GM06990 (cell line): ENCODE data around the gene SFXN4.

Source experiments
- DNase-seq: peaks from one replicate; pipeline ENCODE4 v3.0.0-alpha.2; 2011; ENCODE audit not compliant: insufficient read length; ENCODE audit errors: extremely low read depth
- H3K27me3 ChIP-seq: replicated peaks from 2 replicates; pipeline ENCODE4 v1.6.0; 2011; ENCODE audit warnings: low read length; ENCODE audit not compliant: control insufficient read depth, insufficient read depth
- H3K36me3 ChIP-seq: 2 replicates; pipeline ENCODE4 v1.5.1; 2011; ENCODE audit warnings: low read length; ENCODE audit not compliant: control insufficient read depth, insufficient read depth
- H3K4me3 ChIP-seq: replicated peaks from 2 replicates; pipeline ENCODE4 v1.5.1; 2011; ENCODE audit warnings: low read depth, mild to moderate bottlenecking, control low read depth, low read length
- TF ChIP-seq, protein P1 (sequence below): IDR thresholded peaks from 2 replicates; pipeline ENCODE4 v1.5.1; 2011; ENCODE audit warnings: low read length, control low read depth, mild to moderate bottlenecking, inconsistent platforms; ENCODE audit not compliant: insufficient read depth, poor library complexity, severe bottlenecking

SFXN4 gene

DNA sequence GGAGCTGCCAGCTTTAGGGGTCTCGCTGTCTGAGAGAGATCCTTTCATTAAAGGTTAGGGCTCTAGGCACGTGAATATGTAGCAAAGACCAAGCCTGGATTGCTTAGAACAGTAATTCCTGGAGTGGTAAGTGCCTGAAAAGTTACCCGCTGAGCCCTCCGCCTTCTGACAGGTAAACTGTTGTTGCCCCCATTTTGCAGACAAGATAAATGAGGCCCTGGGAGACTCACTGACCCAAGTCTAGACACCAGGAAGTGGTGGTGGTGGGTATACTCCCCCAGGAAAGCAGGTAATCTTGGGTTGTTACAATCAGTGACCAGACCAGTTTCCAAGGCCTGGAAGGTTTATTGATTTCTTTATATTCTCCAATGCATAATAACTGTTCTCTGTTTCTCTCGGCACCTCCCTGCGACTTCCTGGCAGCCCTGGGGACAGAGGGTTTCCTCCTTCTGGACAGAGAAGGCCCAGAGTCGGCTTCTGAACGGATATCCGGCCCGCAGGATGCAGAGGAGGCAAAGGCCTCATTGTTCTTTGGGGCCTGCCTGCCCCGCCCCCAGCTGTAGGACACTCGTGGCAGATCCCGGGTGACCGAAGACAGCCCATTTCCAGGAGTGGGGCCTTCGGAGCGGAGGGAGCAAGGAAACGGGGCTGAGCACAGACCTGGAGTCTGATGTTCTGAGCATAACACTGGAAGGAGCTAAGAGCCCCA lies 40.5 kb upstream of the SFXN4 start:
- Histone ChIP-seq H3K4me3 (peak overlapping the region; percentile 81), H3K27me3 (no peaks in the 10 kb centered on the region), H3K36me3 (no peaks in the 10 kb centered on the region; the same call in 1 of the 2 replicates)
- no peak for DNase-seq
- TF ChIP-seq, protein P1, sequence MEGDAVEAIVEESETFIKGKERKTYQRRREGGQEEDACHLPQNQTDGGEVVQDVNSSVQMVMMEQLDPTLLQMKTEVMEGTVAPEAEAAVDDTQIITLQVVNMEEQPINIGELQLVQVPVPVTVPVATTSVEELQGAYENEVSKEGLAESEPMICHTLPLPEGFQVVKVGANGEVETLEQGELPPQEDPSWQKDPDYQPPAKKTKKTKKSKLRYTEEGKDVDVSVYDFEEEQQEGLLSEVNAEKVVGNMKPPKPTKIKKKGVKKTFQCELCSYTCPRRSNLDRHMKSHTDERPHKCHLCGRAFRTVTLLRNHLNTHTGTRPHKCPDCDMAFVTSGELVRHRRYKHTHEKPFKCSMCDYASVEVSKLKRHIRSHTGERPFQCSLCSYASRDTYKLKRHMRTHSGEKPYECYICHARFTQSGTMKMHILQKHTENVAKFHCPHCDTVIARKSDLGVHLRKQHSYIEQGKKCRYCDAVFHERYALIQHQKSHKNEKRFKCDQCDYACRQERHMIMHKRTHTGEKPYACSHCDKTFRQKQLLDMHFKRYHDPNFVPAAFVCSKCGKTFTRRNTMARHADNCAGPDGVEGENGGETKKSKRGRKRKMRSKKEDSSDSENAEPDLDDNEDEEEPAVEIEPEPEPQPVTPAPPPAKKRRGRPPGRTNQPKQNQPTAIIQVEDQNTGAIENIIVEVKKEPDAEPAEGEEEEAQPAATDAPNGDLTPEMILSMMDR: no peak

DNA sequence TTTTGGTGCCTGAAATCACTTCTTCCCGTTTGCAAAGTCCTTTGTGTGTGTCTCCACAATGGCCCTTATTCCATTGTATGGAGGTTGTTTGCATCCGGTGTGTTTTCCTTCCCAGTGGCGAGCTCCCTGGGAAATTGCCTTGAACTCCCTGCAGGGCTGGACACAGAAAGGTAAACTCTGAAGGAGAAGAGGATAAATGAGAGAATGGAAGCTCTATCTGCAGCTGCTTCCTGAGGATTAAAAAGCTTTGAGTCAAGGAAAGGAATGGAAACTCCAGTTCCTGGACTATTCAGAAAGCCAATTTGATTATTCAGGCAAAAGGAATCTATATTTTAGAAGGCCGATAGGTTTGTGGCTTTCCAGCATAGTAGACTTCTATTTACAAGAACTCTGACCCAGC lies 37.5 kb upstream of the SFXN4 start:
- no peak for DNase-seq
- H3K36me3 ChIP-seq: no peaks in the 10 kb centered on the region
- no peak overlapping the region for H3K4me3 ChIP-seq
- TF ChIP-seq, protein P1: no peak
- H3K27me3 ChIP-seq: no peaks in the 10 kb centered on the region

DNA sequence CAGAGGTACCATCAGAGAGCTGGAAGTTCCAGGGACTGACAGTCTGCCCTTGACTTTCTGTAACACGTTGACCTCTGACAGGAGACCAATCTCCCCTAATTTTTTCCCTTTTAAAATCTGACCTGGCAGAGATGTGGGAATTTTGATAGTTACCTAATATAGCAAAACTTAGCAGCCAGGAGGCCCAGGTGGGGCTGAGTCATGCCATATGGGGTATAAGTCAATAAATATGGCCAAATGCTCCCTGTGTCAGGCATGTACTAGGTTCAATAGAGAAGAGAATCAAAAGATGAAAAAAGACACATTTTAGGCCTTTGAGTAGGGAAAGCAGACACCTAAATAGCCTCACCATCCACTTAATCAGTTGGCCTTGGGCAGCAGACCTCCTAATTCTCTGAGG lies 35.7 kb upstream of the SFXN4 start:
- H3K27me3 ChIP-seq: no peaks in the 10 kb centered on the region
- DNase-seq: no peak
- H3K36me3 ChIP-seq: no peaks in the 10 kb centered on the region
- TF ChIP-seq, protein P1: no peak
- no peak overlapping the region for H3K4me3 ChIP-seq

DNA sequence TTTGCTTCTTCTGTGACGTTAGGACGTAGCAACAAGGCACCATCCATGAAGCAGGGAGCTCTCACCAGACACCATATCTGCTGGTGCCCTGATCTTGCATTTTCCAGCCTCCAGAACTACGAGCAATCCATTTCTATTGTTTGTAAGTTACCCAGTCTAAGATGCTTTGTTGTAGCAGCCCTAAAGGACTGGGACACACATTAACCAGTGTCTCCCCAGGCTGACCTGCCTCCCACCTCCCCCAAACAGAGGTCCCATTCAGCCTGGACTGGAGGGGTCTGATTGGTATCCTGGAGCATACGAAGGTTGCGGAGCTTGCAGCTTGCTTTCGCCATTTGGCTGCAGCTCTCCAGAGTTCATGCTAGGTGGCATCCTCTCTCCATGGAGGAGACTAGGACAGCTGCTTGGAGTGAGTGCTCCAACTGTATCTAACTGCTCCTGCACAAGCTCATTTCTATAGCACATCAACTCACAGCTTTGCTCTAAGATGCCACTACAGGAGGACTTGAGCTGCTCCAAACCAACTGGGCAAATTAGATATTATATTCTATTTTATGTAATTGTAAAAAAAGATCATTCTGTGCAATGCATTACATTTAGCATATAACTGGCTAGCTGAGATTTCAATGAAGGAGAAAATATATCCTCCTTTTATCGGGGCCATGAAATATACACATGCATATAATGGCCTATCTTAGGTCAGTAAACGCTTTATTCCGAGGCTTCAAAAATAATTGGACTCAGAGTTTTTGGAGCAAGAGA lies 33.9 kb upstream of the SFXN4 start:
- DNase-seq: no peak
- TF ChIP-seq, protein P1: peak; percentile 68
- Histone ChIP-seq H3K27me3 (no peaks in the 10 kb centered on the region), H3K4me3 (no peak overlapping the region), H3K36me3 (no peaks in the 10 kb centered on the region)

DNA sequence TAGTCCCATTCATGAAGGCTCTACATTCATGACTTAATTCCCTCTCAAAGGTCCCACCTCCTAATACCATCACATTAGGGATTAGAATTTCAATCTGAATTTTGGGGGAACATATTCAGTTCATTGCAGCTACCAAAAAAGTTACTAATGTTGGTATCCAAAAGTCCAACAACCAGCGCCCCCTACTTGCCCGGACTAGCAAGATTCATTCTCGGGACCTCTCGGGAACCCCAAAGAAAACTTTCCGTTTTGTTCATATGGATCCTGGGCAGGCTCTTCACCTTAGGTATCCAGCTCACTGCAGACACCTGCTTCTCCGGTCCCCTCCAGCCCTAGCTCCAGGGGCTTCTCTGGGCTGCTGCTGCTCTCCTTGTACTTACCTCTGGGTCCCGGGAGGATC lies 32.9 kb upstream of the SFXN4 start:
- TF ChIP-seq, protein P1: peak; percentile 73
- Histone ChIP-seq H3K4me3 (no peak overlapping the region), H3K36me3 (no peaks in the 10 kb centered on the region), H3K27me3 (no peaks in the 10 kb centered on the region)
- DNase-seq: no peak
